ENCODE data around the gene OR6M1.

DNA sequence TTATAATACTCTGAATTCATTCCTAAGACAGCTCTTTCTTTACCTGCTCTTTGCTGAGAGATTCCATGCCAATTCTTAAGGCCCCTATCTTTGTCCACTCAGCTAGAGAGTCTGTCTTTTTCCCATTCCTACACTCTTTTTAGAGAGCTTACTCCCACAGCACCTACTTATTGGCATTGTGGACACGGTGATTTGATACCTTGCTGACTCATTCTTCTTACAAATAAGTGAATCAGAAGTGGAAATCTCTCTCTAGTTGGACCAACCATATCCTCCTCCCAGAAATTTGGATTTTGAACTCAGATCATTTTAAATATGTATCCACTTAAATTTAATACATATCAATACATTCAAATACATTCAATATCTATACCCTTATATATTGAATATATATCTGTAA is 32.5 kb upstream of the OR6M1 start:
- no peak for TF ChIP-seq CTCF (IDR thresholded peaks at IDR 0.05)
- no peak for TF ChIP-seq POLR2A (IDR thresholded peaks at IDR 0.05)

Data from right lobe of liver (tissue), 4 donors.